CD4-positive, alpha-beta T cell (primary cell): ENCODE results near the gene CNPY3. TPM values are rescaled to one million over a fixed set of nuclear protein-coding genes. Genes with fewer than 3 reads are reported as not detected.

Experiments
- ATAC-seq: fragments of 200-7000 bp; cut with Tn5 transposase; one replicate; pipeline ENCODE4 v1.10.0; 2022; ENCODE audit warnings: mild to moderate bottlenecking; ENCODE audit not compliant: poor library complexity
- CTCF ChIA-PET: fragments of 350-600 bp; sonication (Branson Sonifier 250); formaldehyde crosslinking; loops from one replicate; lab custom pipeline; 2021; ENCODE audit warnings: antibody characterized with exemption, inconsistent platforms; lab: Charles Lee
- POLR2A ChIA-PET: fragments of 350-600 bp; sonication (Branson Sonifier 250); formaldehyde crosslinking; loops from one replicate; lab custom pipeline; 2021; ENCODE audit warnings: antibody characterized with exemption, inconsistent platforms; lab: Charles Lee
- DNase-seq, 14 experiments: peaks; one replicate each; pipeline ENCODE4 v3.0.0-alpha.2; 2013 to 2020; ENCODE audit warnings: mixed read lengths in 2 of 14
- H3K27ac ChIP-seq, 2 donors: one replicate each; pipeline versions ENCODE4 v1.5.1 to v1.7.0; 2013; ENCODE audit warnings: low read length in 2 of 2, low read depth in 1 of 2, mild to moderate bottlenecking in 1 of 2
- H3K27me3 ChIP-seq, 2 experiments: 1 replicate in 1 of 2; 2 replicates in 1 of 2; pipeline versions ENCODE4 v1.6.1 to v1.7.0; 2013; ENCODE audit warnings: low read length in 2 of 2, control low read depth in 1 of 2, mild to moderate bottlenecking in 1 of 2, moderate library complexity in 1 of 2; ENCODE audit not compliant: insufficient read depth in 2 of 2, control insufficient read depth in 1 of 2
- H3K36me3 ChIP-seq: one replicate; pipeline ENCODE4 v1.6.1; 2013; ENCODE audit warnings: low read length, control low read depth; ENCODE audit not compliant: insufficient read depth
- H3K4me1 ChIP-seq: one replicate; pipeline ENCODE4 v1.6.1; 2013; ENCODE audit warnings: low read length, control low read depth; ENCODE audit not compliant: insufficient read depth
- H3K4me3 ChIP-seq: one replicate; pipeline ENCODE4 v1.5.1; 2013; ENCODE audit warnings: mild to moderate bottlenecking, low read length, moderate library complexity
- H3K9me3 ChIP-seq, 2 experiments: 1 replicate in 1 of 2; 2 replicates in 1 of 2; pipeline versions ENCODE4 v1.6.1 to v1.7.0; 2013; ENCODE audit warnings: low read length in 2 of 2, mild to moderate bottlenecking in 2 of 2, control low read depth in 1 of 2, moderate library complexity in 1 of 2; ENCODE audit not compliant: control insufficient read depth in 1 of 2, insufficient read depth in 1 of 2
- H3K27ac Mint-ChIP-seq: one replicate; pipeline ENCODE4 v1.8.0; 2020; ENCODE audit warnings: mixed read lengths
- H3K27me3 Mint-ChIP-seq: one replicate; pipeline ENCODE4 v1.8.0; 2021; ENCODE audit warnings: mixed read lengths
- H3K36me3 Mint-ChIP-seq: one replicate; pipeline ENCODE4 v1.8.0; 2021; ENCODE audit warnings: low read depth, mixed read lengths
- H3K4me1 Mint-ChIP-seq: one replicate; pipeline ENCODE4 v1.8.0; 2021; ENCODE audit warnings: low read depth, mixed read lengths
- H3K4me3 Mint-ChIP-seq: one replicate; pipeline ENCODE4 v1.8.0; 2020; ENCODE audit warnings: mild to moderate bottlenecking, mixed read lengths
- H3K9me3 Mint-ChIP-seq: one replicate; pipeline ENCODE4 v1.8.0; 2020; ENCODE audit warnings: mixed read lengths
- CTCF ChIP-seq: fragments of 200-600 bp; IDR thresholded peaks from one replicate; pipeline ENCODE4 v1.8.0; 2022; ENCODE audit warnings: antibody characterized with exemption, mild to moderate bottlenecking
- intact Hi-C, 2 experiments: fragments of 100-400 bp; cut with DNase I in 1 of 2; cut with micrococcal nuclease in 1 of 2; formaldehyde crosslinking; loops; one replicate each; pipeline versions ENCODE4 v1.15.1 to v1.9.0; 2023 to 2025; cut with DNase I, micrococcal nuclease
- total RNA-seq, 174 experiments: library from RNA in 2 of 174; stranded (reverse) in 2 of 174; gene quantifications; one replicate each; pipeline ENCODE4 v1.2.3 and lab custom pipeline; 2021 to 2026

The CNPY3 gene
- total RNA-seq, 2 experiments from 2014 or later: 41.2 to 43.8 TPM

GRCh38 chr6:42960243-42961019 is 31.2 kb downstream of the CNPY3 start, which contains the start of gene GNMT:
Gene GNMT, plus strand, starts transcription at chr6:42960754. Its CDS starts 14 bp downstream, at chr6:42960768.
- H3K4me3 ChIP-seq: peak within 1 kb of the TSS; percentile 55

GRCh38 chr6:42961020-42961470 is 31.8 kb downstream of the CNPY3 start:
- ChIA-PET CTCF (no interaction called here), POLR2A (interaction anchor here (0.8 to 2.9 kb wide), 3 partner anchors 18 to 53 kb away, joined by 3 to 18 read pairs (median 5); partner anchors contain the start of genes CNPY3, KLHDC3, MEA1 and PEX6)
- DNase-seq (no peak), ATAC-seq (peak; percentile 5)
- peaks cover 19% of the 10 kb centered on the region for H3K36me3 ChIP-seq
- no peak for TF ChIP-seq CTCF
- H3K27ac ChIP-seq: no peak overlapping the region
- intact Hi-C loops: no loop called here
- Mint-ChIP-seq H3K27ac (no peak overlapping the region), H3K36me3 (peaks cover 23% of the 10 kb centered on the region), H3K27me3 (no peaks in the 10 kb centered on the region), H3K4me3 (peak overlapping the region; percentile 79), H3K4me1 (peaks cover 20% of the 10 kb centered on the region), H3K9me3 (no peaks in the 10 kb centered on the region)
- H3K27me3 ChIP-seq: no peaks in the 10 kb centered on the region
- H3K9me3 ChIP-seq: no peaks in the 10 kb centered on the region
- peak overlapping the region; percentile 55 for H3K4me3 ChIP-seq
- H3K4me1 ChIP-seq: peaks cover 15% of the 10 kb centered on the region

More at GRCh38 chr6:42960243-42961019, 31.2 kb downstream of the CNPY3 start, which contains the start of gene GNMT:
- peak; percentile 74 for ATAC-seq
- Histone ChIP-seq H3K27me3 (no peaks in the 10 kb centered on the region), H3K9me3 (no peaks in the 10 kb centered on the region), H3K27ac (no peak within 1 kb of the TSS), H3K4me1 (peaks cover 15% of the 10 kb centered on the region), H3K36me3 (peaks cover 17% of the 10 kb centered on the region)
- peak within 1 kb of the TSS; percentile 79 for H3K4me3 Mint-ChIP-seq
- H3K36me3 Mint-ChIP-seq: peaks cover 17% of the 10 kb centered on the region
- H3K27me3 Mint-ChIP-seq: no peaks in the 10 kb centered on the region
- CTCF ChIA-PET: interaction anchor here (0.6 kb wide), 1 partner anchor 93 kb away, joined by 4 read pairs; no protein-coding TSS in a partner anchor
- no peak within 1 kb of the TSS for H3K27ac Mint-ChIP-seq
- POLR2A ChIA-PET: interaction anchor here (0.7 to 2.9 kb wide), 4 partner anchors 19 to 31 kb away, joined by 3 to 18 read pairs (median 4); partner anchors contain the start of genes CNPY3, PEX6 and PPP2R5D
- no peak for TF ChIP-seq CTCF
- peak in 12 of 14 experiments; percentile 4 to 62 (median 32) for DNase-seq
- H3K4me1 Mint-ChIP-seq: peaks cover 20% of the 10 kb centered on the region
- H3K9me3 Mint-ChIP-seq: no peaks in the 10 kb centered on the region
- intact Hi-C loops: no loop called here

DNA sequence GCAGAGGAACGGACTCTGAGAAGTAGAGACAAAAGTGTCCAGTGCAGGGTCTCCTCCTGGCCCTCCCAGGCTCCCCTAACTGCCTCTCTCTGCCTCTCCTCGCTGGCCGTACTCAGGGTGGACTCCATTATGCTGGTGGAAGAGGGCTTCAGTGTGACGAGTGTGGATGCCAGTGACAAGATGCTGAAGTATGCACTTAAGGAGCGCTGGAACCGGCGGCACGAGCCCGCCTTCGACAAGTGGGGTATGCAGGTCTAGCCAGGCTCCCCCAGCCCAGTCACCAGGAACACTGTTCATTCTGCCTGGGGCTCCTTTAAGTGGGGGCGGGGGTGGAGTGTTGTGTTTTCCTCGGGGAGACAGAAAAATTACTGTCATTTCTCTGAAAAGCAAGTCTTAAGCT is 32.8 kb downstream of the CNPY3 start:
- no peak for TF ChIP-seq CTCF
- DNase-seq (no peak), ATAC-seq (no peak)
- Mint-ChIP-seq H3K4me3 (peak overlapping the region; percentile 38), H3K27me3 (no peaks in the 10 kb centered on the region), H3K27ac (no peak overlapping the region), H3K9me3 (no peaks in the 10 kb centered on the region), H3K36me3 (peaks cover 23% of the 10 kb centered on the region), H3K4me1 (peaks cover 20% of the 10 kb centered on the region)
- peaks cover 15% of the 10 kb centered on the region for H3K4me1 ChIP-seq
- no peak overlapping the region for H3K27ac ChIP-seq
- intact Hi-C loops: no loop called here
- ChIA-PET CTCF (no interaction called here), POLR2A (interaction anchor here (2.9 kb wide), 1 partner anchor 17 kb away, joined by 18 read pairs; the partner anchor contains the start of gene PEX6)
- H3K27me3 ChIP-seq: no peaks in the 10 kb centered on the region
- H3K4me3 ChIP-seq: no peak overlapping the region
- no peaks in the 10 kb centered on the region for H3K9me3 ChIP-seq
- H3K36me3 ChIP-seq: peaks cover 26% of the 10 kb centered on the region
